ENCODE data around the gene FGR. TPM values are rescaled to one million over a fixed set of nuclear protein-coding genes. Genes with fewer than 3 reads are reported as not detected.

Gene FGR
- total RNA-seq, 1 donor from 2014 or later, result 28.6 TPM

DNA sequence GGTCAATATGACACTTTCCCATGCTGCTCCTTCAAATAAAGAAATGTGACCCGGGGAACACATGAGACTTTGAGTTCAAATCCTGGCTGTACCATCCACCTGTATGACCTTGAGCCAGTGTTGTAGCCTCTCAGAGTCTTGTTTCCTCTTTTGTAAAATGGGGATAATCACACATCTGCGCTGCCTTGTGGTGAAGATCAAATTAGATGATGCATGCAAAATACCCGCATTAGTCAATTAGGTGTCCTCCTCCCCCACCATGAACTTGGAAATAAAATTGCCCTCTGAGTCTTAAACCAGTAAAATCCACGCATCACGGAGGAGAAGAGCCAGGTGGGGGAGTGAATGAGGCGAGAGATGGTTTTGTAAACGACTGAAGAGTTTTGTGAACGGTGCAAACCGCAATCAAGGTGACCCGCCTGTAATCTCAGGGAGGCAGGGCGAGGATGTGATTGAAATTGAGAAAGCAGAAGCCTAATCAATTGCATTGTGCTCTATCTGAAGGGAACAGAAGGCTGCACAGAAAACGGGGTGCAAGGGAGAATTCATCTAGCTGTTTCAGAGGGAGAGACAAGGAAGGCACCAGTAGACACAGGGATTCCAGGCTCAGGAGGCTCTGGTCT lies 25.3 kb downstream of the FGR start:
- H3K36me3 Mint-ChIP-seq (ENCODE audit: low read depth), result peaks cover 30% of the 10 kb centered on the region
- TF ChIP-seq, protein P1, sequence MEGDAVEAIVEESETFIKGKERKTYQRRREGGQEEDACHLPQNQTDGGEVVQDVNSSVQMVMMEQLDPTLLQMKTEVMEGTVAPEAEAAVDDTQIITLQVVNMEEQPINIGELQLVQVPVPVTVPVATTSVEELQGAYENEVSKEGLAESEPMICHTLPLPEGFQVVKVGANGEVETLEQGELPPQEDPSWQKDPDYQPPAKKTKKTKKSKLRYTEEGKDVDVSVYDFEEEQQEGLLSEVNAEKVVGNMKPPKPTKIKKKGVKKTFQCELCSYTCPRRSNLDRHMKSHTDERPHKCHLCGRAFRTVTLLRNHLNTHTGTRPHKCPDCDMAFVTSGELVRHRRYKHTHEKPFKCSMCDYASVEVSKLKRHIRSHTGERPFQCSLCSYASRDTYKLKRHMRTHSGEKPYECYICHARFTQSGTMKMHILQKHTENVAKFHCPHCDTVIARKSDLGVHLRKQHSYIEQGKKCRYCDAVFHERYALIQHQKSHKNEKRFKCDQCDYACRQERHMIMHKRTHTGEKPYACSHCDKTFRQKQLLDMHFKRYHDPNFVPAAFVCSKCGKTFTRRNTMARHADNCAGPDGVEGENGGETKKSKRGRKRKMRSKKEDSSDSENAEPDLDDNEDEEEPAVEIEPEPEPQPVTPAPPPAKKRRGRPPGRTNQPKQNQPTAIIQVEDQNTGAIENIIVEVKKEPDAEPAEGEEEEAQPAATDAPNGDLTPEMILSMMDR (IDR thresholded peaks at IDR 0.05), result no peak
- intact Hi-C loops (cut with micrococcal nuclease), result loop anchor here (1.0 to 5.0 kb wide), 10 partner anchors 9 to 567 kb away; partner anchors contain the start of genes FAM76A, PPP1R8 and STX12
- no peaks in the 10 kb centered on the region for H3K9me3 Mint-ChIP-seq
- no peak overlapping the region for H3K27ac Mint-ChIP-seq
- ChIA-PET POLR2A (interaction anchor here (0.8 to 12.2 kb wide), 9 partner anchors 9 to 55 kb away, joined by 3 to 207 read pairs (median 4); no protein-coding TSS in a partner anchor), CTCF (interaction anchor here (0.8 to 8.8 kb wide), 10 partner anchors 8 to 311 kb away, joined by 3 to 253 read pairs (median 7); no protein-coding TSS in a partner anchor)
- DNase-seq (no peak), ATAC-seq (ENCODE audit: low read depth) (peak; percentile 68)
- H3K27me3 Mint-ChIP-seq, result no peaks in the 10 kb centered on the region
- H3K4me3 Mint-ChIP-seq, result no peak overlapping the region
- peaks cover 18% of the 10 kb centered on the region for H3K4me1 Mint-ChIP-seq

DNA sequence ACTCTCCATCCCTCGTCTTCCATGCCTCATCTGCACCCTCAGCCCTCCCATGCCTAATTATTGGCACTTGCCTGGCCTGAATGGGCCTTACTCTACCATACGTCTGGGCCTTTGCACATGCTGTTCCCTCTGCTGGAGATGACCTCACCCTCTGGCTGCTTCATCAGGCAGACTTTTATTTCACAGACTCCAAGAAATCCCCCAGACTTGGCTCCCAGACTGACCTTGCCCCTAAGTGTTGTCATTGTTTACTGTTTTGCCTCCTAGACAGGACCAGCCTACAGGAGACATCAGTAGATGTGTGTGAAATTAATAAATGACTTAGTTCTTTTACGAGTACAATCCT lies 25.8 kb downstream of the FGR start:
- TF ChIP-seq, protein P1 (IDR thresholded peaks at IDR 0.05), result no peak
- DNase-seq (no peak), ATAC-seq (ENCODE audit: low read depth) (peak; percentile 18)
- no peak overlapping the region for H3K27ac Mint-ChIP-seq
- intact Hi-C loops (cut with micrococcal nuclease), result loop anchor here (1.0 to 5.0 kb wide), 10 partner anchors 9 to 567 kb away; partner anchors contain the start of genes FAM76A, PPP1R8 and STX12
- H3K36me3 Mint-ChIP-seq (ENCODE audit: low read depth), result peaks cover 25% of the 10 kb centered on the region
- no peak overlapping the region for H3K4me3 Mint-ChIP-seq
- H3K27me3 Mint-ChIP-seq, result no peaks in the 10 kb centered on the region
- no peaks in the 10 kb centered on the region for H3K9me3 Mint-ChIP-seq
- ChIA-PET CTCF (interaction anchor here (1.0 to 8.8 kb wide), 14 partner anchors 8 to 310 kb away, joined by 3 to 253 read pairs (median 8); partner anchors contain the start of genes FAM76A and IFI6), POLR2A (interaction anchor here (0.6 to 12.2 kb wide), 11 partner anchors 9 to 213 kb away, joined by 3 to 207 read pairs (median 4); no protein-coding TSS in a partner anchor)
- peaks cover 15% of the 10 kb centered on the region for H3K4me1 Mint-ChIP-seq

DNA sequence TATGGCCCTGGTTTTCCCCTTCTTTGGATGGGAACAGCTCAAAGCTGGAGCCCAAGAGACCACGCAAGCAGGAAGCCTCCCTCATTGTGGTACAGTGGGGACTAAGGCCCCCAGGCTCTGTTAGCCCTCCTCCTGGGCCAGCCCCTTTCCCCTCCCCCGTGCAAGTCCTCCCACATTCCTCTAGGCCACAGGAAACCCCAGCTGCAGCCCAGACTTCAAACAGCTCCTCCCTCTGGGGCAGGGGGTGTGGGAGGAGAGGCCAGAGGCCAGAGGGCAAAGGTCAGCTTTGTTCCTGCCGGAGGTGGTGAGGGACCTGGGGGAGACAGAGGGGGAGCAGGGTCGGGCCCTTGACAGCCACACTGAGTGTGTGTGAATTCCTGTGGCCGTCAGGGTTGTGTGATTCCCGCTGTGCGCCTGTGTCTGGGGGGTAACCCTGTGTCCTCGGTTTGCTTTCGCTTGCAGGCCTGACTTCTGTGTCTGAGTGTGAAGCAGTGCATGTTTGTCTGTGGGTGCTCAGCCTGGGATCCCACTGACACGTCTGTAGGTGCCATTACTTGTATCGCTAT lies 27.7 kb downstream of the FGR start:
- Mint-ChIP-seq H3K4me3 (no peak overlapping the region), H3K36me3 (ENCODE audit: low read depth) (peaks cover 12% of the 10 kb centered on the region), H3K27me3 (no peaks in the 10 kb centered on the region), H3K9me3 (no peaks in the 10 kb centered on the region), H3K4me1 (peaks cover 18% of the 10 kb centered on the region), H3K27ac (no peak overlapping the region)
- intact Hi-C loops (cut with micrococcal nuclease), result loop anchor here (5.0 kb wide), 3 partner anchors 225 to 565 kb away; partner anchors contain the start of gene PPP1R8
- ATAC-seq (ENCODE audit: low read depth) (no peak), DNase-seq (no peak)
- POLR2A ChIA-PET, result interaction anchor here (0.6 to 12.2 kb wide), 9 partner anchors 18 to 212 kb away, joined by 3 to 207 read pairs (median 8); no protein-coding TSS in a partner anchor
- CTCF ChIA-PET, result interaction anchor here (0.8 to 8.8 kb wide), 31 partner anchors 9 to 563 kb away, joined by 3 to 253 read pairs (median 5); no protein-coding TSS in a partner anchor
- TF ChIP-seq, protein P1 (IDR thresholded peaks at IDR 0.05), result no peak

DNA sequence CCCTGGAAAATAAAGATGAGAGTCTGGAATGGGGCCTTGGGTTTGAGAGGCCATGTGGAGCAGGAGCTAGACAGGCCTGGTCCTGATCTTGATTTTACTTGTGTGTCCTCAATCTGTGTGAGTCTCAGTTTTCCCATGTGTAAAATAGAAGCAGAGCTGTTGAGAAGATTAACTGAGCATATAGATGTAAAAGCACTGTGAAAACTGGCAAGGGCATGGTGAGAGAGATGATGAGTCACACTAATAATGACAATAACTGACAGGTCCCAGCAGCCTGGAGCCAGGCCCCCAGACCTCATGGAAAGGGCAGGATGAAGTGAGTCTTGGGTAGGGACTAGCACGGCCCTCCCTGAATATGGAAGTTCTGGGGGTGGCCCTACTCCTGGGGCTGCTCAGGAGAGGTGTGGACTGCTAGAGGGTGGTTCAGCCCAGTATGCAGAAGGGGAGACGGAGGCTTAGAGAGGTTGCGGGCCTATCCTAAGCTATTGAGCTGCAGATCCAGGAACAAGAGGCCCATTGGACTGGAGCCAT lies 28.2 kb downstream of the FGR start:
- no peak for ATAC-seq (ENCODE audit: low read depth)
- Mint-ChIP-seq H3K4me3 (no peak overlapping the region), H3K27me3 (no peaks in the 10 kb centered on the region), H3K4me1 (peaks cover 21% of the 10 kb centered on the region), H3K9me3 (no peaks in the 10 kb centered on the region), H3K36me3 (ENCODE audit: low read depth) (peaks cover 8% of the 10 kb centered on the region), H3K27ac (peak overlapping the region; percentile 61)
- CTCF ChIA-PET, result interaction anchor here (0.7 to 8.8 kb wide), 27 partner anchors 9 to 562 kb away, joined by 3 to 253 read pairs (median 5); no protein-coding TSS in a partner anchor
- intact Hi-C loops (cut with micrococcal nuclease), result loop anchor here (1.0 to 5.0 kb wide), 12 partner anchors 38 to 564 kb away; partner anchors contain the start of genes GPR3 and PPP1R8
- TF ChIP-seq, protein P1 (IDR thresholded peaks at IDR 0.05), result no peak
- DNase-seq, result no peak
- POLR2A ChIA-PET, result interaction anchor here (0.5 to 12.2 kb wide), 7 partner anchors 19 to 212 kb away, joined by 3 to 207 read pairs (median 4); no protein-coding TSS in a partner anchor

Measured in activated B cell treated with CpG ODN at 0.5 μM for 24 hours (primary cell).